ENCODE data around the gene TRIM29. TPM values are rescaled to one million over a fixed set of nuclear protein-coding genes. Genes with fewer than 3 reads are reported as not detected.

TRIM29 gene
- polyA plus RNA-seq, 1 donor, result 2.9 TPM

DNA sequence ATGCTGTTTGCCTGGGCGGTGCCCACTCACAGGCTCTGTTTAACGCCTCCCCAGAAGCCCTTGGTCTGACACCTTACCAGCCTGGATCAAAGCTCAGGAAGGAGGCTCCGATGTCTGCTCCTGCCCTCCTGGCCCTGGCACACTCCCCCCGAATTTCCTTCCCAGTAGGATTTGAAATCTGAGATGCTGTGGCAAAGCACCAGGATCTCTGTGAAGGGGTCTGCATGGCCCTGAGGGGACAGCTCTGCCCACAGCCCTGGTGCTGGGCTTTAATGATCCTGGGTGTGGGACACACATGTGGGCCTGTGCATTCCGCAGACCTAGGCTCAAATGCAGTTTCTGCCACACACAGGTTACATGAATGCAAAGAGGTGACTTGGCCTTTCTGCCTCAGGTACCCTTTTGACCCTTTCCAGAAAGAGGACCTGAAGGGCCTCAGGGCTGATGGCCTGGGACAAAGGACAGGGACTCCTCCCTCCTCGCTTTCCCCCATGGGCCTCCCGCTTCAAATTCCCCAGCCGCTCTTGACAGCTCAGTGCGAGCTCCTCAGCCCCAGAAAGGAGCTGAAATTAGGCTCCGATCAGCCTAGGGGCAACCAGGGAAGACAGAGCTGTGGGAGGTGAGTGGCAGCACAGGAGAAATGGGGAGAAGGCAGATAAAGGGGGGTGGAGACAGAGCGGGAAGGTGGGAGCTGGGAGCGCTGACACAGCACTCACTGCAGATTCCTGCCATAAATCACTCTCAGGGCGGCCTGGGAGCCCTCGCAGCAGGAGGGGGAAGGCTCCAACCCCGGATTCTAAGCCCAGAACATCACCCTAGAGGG lies 41.3 kb downstream of the TRIM29 start:
- DNase-seq, result no peak

DNA sequence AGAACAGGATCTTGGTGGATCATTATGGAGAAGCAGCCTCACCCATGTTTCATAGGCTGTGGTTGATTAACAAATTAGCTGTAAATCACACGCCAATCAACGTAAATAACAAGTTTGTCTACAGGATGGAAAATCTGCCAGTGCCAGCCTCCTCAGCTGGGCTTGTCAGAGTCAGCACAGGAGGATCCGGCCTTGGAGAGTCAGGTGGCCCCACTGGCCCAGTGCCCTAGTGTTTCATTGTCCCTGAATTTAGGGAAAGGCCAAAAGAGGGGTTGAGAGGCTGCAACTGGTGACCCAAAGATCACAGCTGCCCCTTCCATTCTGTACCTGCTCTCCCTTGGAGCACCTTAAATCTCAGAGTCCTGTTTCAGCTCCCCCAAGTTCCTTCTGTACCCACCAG lies 42.4 kb downstream of the TRIM29 start:
- no peak for DNase-seq

DNA sequence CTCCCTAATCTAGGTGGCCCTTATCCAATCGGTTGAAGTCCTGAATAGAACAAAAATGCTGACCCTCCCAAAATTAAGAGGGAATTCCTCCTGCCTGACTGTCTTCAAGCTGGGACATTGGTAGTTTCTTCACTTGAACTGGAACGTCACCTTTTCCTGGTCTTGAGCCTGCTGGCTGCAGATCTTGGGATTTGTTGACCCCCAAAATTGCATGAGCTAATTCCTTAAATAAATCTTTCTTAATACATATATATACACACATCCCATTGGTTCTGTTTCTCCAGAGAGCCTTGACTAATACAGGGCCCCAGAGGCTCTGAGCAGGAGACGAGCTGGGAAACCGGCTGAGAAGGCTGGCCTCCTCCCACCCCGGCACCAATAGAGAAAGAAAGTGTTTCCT lies 46.2 kb downstream of the TRIM29 start:
- no peak for DNase-seq

DNA sequence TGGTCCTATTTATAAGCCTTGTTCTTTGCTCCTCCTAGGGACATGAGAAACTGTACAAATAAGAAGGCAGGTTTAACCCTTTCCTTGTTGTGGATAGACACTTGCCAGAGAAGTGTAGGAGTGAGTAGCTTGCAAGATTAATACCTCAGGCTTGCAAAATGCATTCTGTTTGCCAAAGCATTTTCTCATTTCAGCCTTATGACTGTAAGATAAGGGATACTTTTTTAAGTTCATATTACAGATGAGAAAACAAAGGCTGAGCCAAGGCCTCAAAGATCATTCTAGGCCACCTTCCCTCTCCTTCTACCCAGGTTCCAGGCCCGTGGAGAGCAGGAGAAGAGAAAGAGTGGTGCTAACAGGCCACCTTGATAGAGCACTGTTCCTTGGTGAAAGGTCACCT lies 46.8 kb downstream of the TRIM29 start:
- DNase-seq, result no peak

DNA sequence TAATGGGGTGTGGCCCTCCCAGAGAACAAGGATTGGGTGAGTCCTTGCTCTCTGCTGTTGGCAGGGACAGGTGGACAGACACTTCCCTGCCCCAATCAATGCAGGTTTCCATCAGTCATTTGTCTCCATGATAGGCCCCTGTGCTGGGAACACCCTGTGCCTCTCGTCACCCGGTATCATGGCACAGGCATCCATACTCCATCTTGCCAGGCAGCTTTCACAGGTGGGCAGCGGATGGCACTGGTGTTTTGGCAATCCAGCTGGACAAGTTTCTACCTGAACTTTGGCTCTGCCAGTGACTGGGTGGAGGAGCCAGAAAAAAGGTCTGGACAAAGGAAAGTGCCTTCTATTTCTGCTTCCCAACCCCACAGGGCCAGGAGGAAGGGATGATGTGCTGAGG lies 47.5 kb downstream of the TRIM29 start:
- DNase-seq, result no peak

DNA sequence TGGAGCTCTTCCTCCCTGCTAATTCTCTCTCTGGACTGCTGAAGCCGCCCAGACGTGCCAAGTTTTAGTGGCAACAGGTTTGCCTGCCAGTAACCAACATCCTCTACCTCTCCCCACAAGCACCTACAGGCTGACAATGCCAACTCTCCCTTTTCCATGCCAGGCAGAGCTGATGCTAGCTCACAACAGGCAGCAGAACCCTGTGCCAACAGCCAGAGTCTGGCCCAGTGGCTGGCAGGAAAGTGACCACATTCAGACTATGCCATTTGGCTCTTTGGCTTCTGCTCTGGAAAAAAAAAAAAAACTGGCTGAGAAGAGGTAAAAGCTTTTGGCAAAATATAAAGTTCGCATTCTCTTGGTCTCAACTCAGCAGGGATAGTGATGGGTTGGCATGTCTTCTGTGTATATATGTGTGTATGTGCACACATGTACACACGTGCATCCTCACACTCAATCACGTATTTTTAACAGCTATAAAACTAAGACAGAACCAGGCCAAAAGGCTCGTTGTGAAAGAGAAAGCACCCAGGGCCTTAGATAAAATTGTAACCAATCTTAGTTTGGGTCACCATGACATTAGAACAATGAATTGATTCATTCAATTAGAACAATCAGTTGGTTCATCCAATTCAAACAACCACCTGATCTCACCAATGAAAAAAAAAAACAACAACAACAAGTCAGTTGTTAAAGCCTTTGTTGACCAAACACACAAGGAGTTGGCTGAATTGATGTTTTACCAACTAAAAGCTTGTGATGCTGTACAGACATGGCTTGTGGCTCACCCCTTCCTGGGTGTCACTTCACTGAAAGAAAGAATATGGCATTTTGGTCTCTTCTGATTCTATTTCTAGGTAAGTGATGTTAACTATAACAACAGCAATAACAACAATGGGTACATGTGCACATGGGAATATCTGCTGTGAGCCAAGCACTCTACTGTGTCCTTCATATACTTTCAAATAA lies 48.6 kb downstream of the TRIM29 start:
- no peak for DNase-seq

DNA sequence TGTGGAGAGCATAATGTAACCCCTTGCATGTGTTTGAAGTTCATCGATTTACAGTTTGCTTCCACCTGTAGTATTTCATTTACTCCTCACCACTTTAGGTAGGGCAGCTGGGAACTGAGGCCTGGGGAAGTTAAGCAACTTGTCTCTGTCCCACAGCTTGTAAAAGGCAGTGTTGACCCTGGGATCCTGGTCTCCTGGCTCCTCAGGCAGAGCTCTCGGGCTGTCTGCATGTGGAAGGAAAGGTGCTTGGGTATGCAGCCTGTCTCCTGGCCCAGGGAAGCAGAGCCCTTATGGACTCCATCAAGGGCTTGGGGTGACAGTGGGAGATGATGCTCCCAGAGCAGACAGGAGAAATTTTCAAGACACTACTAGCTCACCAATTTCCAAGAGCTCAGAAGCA lies 49.9 kb downstream of the TRIM29 start:
- DNase-seq, result no peak

DNA sequence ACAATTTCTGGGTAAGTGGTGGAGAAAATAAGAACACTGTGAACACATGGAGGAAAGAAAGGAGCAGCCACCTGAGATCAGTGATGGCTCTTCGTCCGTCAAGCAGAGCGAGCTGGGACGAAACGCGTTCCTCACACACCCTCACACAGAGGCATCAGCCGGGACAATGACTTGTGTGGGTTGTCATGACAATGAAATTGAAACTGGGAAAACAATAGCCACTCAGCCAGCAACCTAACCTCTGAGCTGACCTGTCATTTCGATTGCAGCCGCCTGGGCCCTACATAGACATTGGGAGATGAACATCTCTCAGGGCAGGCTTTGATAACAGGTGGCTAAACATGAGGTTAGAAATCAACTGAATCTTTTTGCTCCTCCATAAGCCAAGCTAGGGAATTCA lies 51.3 kb downstream of the TRIM29 start:
- DNase-seq, result no peak

DNA sequence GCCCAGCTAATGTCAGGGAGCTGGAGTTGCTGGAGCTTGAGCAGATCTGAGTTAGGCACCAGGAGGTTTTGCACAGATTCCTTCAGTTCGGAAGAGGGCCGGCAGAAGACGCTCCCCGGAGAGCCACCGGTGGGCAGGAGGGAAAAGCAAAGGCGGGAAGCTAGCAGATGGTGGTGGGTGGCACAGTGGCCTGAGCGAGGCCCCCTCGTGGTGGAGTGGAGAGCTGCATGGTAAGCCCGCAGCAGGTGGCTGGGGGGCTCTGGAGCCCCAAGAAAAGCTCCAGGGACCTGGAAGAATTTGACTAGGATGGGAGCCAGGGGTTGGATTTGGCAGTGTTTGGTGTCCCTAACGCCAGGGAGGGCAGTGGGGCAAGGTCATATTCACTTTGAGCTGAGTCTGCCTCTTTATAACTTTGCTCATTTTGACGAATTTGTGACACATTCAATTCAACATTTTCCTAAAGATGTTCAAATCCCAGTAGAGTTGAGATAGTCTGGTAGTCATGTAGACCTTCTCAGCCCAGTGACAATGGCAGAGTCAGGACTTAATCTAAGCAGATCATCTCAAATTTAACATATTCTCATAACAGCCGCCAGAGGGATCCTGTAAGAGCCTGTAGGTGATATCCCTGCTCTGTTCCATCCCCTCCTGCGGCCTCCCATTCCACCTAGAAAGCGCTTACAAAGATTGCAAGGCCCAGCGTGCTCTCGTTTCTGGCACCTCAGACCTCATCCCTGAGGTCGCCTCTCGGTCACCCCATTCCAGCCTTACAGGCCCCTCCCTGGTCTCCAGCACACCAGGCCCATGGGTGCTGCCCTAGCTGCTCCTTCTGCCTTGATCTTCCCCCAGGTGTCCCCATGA lies 57.9 kb downstream of the TRIM29 start:
- no peak for DNase-seq

DNA sequence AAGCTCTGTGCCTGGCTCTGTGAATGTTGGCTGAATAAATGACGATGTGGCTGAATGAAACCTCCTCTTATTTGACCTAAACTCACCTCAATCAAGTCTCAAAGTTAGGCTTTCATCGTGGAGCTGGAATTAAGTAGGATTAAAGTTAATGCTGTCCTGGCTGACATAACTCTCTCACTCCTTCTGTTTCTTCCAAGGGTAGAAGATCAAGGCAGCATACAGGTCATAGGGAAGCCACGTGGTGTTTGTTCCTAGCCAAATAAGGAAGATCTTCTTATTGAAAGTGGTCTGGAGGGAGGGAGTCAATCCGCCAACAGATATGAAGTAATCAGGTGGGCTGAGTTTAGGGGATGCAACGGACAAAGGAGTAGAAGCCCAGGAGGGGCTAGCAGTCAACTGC lies 59.5 kb downstream of the TRIM29 start:
- DNase-seq, result no peak

DNA sequence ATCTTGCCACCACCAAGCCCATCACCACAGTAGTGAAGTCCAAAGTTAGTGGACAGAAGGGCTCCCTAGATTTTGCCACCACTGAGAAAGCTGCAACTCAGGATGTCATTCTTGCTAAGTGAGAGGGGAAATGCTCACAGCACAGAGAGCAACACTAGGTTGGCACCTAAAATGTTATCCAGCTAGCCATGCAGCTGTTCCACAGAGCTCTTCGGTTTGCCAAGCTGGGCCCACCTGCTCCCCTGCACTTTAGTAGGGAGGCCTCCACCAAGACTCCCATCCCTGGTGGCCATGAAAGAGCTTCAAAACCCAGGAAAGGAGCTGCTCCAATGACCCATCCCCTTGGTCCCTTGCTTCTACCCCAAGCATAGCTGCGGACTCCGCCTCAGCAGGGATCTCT lies 63.8 kb downstream of the TRIM29 start:
- no peak for DNase-seq

DNA sequence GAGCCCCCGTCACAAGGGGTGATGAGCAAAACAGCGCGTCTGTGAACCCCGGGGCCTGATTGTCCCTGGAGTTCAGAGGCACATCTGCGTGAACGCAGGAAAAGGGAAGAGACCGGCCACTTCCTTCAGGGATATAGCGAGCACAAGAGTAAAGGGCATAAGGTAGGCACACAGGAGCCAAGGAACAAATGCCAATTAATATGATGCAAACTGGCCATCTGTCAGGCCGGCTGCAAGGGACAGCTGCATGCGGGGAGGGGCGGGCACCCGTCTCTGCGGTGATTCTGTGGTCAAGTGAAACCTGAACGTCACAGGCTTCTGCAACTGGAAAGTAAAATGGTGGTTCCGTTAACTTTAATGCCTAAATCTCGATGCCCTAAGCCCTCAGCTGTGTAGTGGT lies 64.7 kb downstream of the TRIM29 start:
- DNase-seq, result no peak

DNA sequence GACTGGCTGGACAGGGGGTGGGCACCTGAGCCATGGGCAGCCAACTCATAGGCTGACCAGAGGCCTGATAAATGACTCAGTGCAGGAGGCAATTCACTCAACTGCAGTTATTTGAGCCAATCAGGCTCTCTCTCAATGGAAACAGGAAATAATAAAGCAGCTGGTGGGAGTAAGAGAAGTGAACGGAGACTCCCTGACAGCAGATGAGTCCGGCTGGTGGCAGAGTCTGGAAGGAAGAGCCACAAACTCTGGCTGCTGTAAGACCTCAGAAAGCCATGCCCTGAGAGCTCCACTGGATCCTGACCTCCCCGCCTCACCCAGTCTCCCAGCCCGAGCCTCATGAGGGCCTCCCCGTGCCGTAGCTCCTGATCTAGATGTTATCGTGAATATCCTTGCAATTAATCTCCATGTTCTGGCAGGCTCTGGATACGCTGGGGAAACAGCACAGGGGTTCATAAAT lies 69.8 kb downstream of the TRIM29 start:
- DNase-seq, result peak; percentile 51

DNA sequence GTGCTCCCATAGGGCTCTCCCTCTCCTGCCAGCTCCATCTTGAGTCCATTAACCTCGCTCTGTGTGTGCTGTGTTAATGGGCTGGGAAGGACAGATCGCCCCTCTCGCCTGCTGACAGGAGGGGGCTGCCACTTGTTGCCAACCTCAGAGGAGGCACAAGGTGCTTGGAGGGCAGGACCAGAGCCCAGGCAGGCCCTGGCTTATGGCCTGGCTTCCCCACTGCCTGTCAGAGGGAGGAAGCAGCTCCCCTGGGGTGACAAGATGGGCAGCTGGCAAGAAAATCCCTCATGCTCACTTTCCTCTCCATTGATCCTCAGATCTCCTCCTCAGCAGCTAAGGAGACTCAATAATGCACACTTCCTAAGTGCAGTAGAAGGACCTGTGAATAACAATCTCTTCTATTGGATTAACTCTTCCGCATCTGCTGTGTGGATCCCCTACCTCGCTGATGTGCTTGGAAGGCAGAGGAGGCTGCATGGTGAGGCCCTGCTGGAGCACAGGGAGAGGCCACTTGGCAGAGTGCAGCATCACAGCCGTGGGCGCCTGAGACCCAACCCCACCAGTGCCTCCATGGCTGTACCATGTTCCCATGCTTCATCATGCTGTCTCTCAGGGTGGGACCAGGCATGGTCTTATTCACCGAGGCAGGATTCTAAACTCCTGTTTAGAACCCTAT lies 70.3 kb downstream of the TRIM29 start:
- DNase-seq, result no peak

DNA sequence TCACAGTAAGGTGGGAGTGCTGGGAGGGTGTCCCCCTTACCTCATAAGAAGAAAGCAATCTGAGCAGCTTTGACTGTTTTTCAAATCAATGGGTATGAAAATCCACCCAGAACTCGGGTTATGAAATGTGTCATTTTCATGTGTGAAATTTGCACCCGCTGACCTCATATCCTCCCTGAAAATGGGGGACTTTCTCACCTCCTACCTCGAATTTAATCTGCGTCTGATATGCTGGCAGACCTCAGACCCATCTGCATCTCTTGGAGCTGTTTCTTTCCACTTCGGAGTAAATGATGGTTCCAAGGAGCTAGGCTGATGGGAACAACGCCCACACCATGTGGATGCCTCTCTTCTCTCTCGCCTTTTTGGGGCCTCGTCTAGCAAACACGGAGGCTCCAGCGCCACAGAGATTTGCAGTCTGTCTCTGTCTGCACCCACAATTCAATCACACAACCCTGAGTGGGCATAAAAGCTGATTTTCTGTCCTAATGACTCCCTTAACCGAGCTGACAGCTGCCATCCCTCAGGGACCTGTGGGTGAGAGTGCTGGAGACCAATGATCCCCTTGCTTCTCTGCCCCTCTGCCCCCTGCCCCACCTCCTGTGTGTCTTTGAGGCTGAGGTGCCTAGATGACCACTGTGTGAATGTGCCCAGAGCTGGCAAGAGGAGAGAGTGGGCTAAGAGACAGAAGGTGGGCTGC lies 71.0 kb downstream of the TRIM29 start:
- no peak for DNase-seq

DNA sequence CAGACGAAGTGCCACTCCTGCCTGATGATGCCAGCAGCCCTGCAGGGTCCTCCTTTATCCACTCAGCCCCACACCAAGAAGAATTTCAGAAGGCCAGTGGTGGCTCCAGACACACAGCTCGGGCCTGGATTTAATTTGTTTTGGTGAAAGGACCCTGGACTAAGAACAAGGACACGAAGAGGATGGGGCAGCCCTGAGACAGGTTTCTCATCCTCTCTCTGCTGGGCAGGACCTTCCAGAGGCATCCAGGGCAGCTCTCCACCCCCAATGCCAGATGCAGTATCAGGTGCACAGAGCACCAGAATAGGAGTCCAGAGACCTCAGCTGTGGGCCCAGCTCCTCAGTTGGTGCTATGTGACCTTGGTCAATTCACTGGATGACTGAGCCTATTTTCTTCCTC lies 72.0 kb downstream of the TRIM29 start:
- no peak for DNase-seq

DNA sequence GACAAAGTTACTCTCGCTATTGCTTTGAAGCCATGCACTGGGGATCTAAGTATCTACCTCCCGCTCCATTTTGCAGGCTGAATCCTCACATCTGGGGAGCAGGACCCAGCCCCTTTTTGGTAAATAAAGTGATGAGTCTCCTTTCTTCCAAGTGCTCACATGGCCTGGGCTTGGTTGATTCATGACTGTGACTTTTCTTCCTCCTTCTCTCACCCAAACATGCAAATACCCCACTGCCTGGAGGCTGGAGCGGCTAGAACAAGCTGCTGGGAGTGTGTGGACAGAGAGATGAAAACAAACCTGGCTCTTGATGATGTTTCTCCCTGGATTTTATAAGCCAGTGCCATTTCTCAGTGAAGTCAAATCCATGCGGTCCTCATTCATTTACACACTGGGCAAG lies 72.7 kb downstream of the TRIM29 start:
- no peak for DNase-seq

DNA sequence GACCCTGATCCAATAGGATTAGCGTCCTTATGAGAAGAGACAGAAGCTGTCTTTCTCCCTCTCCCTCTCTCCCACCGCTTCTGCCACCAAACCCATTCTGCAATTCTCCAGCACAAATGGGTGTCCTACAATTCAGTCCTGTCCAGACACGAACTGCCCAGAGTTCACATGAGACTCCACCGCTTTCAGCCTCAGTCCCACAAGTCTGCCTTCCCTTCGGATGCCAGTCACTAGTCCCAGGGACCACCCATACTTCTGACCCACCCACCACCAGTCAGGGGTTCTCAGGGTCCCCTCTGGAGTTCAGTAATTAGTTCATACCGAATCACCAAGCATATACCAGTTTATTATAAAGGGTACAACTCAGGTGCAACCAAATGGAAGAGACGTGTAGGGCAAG lies 73.6 kb downstream of the TRIM29 start:
- DNase-seq, result no peak

DNA sequence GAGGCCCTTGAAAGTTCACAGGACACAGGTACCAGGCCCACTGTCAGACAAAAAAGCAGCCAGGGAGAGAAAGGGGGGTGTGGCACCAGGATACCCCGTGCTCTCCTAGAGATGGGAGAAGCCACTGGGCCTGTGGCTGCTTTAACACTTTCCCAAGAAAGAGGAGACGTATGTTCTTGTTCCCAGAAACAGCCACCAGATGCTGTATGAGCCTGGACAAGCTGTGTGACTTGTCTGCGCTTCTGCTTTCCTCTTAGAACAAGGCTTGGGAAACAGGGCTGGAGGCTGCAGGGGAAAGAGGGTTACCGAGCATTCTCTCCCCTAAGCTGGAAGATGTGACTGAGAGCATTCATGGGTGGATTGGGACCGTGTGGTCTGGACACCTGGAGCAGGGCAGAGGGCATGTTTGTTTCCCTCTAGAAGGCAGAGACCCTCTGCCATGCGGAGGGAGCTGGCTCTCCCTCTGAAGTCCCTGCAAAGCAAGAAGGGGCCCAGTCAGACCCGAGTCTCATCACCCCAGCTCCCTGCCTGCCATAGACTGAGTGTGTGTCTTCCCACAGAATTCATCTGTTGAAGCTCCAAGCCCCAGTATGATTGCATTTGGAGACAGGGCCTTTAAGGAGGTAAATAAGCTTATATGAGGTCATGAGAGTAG lies 74.1 kb downstream of the TRIM29 start:
- no peak for DNase-seq

DNA sequence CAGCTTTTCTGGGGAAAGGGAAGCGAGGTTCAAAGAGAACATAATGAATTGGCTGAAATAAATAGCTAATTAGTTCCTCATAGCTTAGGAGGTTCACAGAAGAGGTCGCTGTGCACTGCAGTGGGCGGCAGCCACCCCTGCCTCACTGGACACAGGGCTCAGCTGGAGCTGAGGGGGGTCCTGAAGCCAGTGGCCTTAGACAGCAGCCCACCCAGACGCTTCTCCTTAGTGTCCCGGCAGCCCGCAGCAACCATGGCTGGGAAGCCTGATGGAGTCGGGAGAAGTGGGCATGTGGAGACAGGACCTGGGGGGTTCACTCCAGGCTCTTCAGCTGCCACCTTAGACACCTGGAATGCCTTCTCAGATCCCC lies 75.4 kb downstream of the TRIM29 start:
- no peak for DNase-seq

Measured in hindlimb muscle (tissue), 1 donor.